HEK293T (cell line): ENCODE results near the gene BCORL1.

Experiments
- CTCF ChIA-PET: fragments of 350-600 bp; formaldehyde crosslinking; extraction: SDS; loops from one replicate; lab custom pipeline; 2021; ENCODE audit warnings: antibody characterized with exemption, inconsistent platforms; lab: Yijun Ruan, JAX
- POLR2A ChIA-PET: fragments of 350-600 bp; formaldehyde crosslinking; extraction: SDS; loops from one replicate; lab custom pipeline; 2020; ENCODE audit warnings: antibody characterized with exemption, inconsistent platforms; lab: Yijun Ruan, JAX
- DNase-seq: peaks from one replicate; pipeline ENCODE4 v3.0.0; 2012; ENCODE audit warnings: mixed read lengths; ENCODE audit errors: extremely low spot score
- ARNT ChIP-seq: fragments of 450-650 bp; IDR thresholded peaks from 2 replicates; pipeline ENCODE4 v1.6.1; 2017; ENCODE audit warnings: mild to moderate bottlenecking
- BHLHE40 ChIP-seq: fragments of 450-650 bp; IDR thresholded peaks from 2 replicates; pipeline ENCODE4 v1.6.1; 2016; ENCODE audit warnings: mild to moderate bottlenecking, moderate library complexity, borderline replicate concordance
- CTBP1 ChIP-seq: fragments of 450-650 bp; IDR thresholded peaks from 2 replicates; pipeline ENCODE4 v1.6.1; 2016; ENCODE audit warnings: borderline replicate concordance
- ELF4 ChIP-seq: fragments of 450-650 bp; IDR thresholded peaks from 2 replicates; pipeline ENCODE4 v1.6.1; 2017; ENCODE audit warnings: antibody characterized with exemption
- FOXA1 ChIP-seq: fragments of 450-650 bp; IDR thresholded peaks from 2 replicates; pipeline ENCODE4 v1.6.1; 2016; ENCODE audit warnings: mild to moderate bottlenecking
- FOXK2 ChIP-seq: fragments of 450-650 bp; IDR thresholded peaks from 2 replicates; pipeline ENCODE4 v1.6.1; 2016; ENCODE audit warnings: mild to moderate bottlenecking
- FOXM1 ChIP-seq: fragments of 450-650 bp; IDR thresholded peaks from 2 replicates; pipeline ENCODE4 v1.6.1; 2017; ENCODE audit warnings: mild to moderate bottlenecking, borderline replicate concordance
- HDGF ChIP-seq: fragments of 450-650 bp; IDR thresholded peaks from 2 replicates; pipeline ENCODE4 v1.6.1; 2017; ENCODE audit warnings: antibody characterized with exemption, borderline replicate concordance
- L3MBTL2 ChIP-seq: fragments of 450-650 bp; conservative IDR thresholded peaks from 2 replicates; pipeline ENCODE4 v1.6.1; 2016; ENCODE audit warnings: mild to moderate bottlenecking
- LEF1 ChIP-seq: fragments of 450-650 bp; IDR thresholded peaks from 2 replicates; pipeline ENCODE4 v1.6.1; 2017; ENCODE audit warnings: mild to moderate bottlenecking, borderline replicate concordance
- NFRKB ChIP-seq: fragments of 450-650 bp; IDR thresholded peaks from 2 replicates; pipeline ENCODE4 v1.6.1; 2016; ENCODE audit warnings: mild to moderate bottlenecking, moderate library complexity
- SP1 ChIP-seq: fragments of 450-650 bp; IDR thresholded peaks from 2 replicates; pipeline ENCODE4 v1.6.1; 2017
- SUZ12 ChIP-seq: fragments of 450-650 bp; IDR thresholded peaks from 2 replicates; pipeline ENCODE4 v1.6.1; 2016; ENCODE audit warnings: mild to moderate bottlenecking
- TARDBP ChIP-seq: fragments of 450-650 bp; IDR thresholded peaks from 2 replicates; pipeline ENCODE4 v1.6.1; 2016
- ZNF384 ChIP-seq: fragments of 450-650 bp; IDR thresholded peaks from 2 replicates; pipeline ENCODE4 v1.6.1; 2016
- TF ChIP-seq, protein P1 (sequence below): fragments of 450-650 bp; IDR thresholded peaks from 2 replicates; pipeline ENCODE4 v1.6.1; 2016

The BCORL1 gene

GRCh38 chrX:129956765-129957164, 25.7 kb upstream of the BCORL1 start:
- DNase-seq: no peak
- ChIA-PET POLR2A (interaction anchor here (0.6 to 1.5 kb wide), 6 partner anchors 14 to 71 kb away, joined by 3 to 4 read pairs (median 3); partner anchors contain the start of gene UTP14A), CTCF (interaction anchor here (0.9 kb wide), 1 partner anchor 104 kb away, joined by 3 read pairs; no protein-coding TSS in a partner anchor)
- no peak for TF ChIP-seq FOXM1
- TF ChIP-seq CTBP1: no peak
- TF ChIP-seq LEF1: no peak
- TF ChIP-seq FOXA1: no peak
- TF ChIP-seq SUZ12: no peak
- no peak for TF ChIP-seq SP1

- DNase-seq: peak; percentile 85
- TF ChIP-seq SUZ12 (no peak), L3MBTL2 (peak; percentile 78), FOXK2 (no peak), FOXA1 (no peak), SP1 (no peak)
- ChIA-PET CTCF (no interaction called here), POLR2A (interaction anchor here (0.6 to 1.5 kb wide), 7 partner anchors 13 to 70 kb away, joined by 3 to 4 read pairs (median 3); partner anchors contain the start of gene UTP14A)
Observed at GRCh38 chrX:129957241-129958082, 25.0 kb upstream of the BCORL1 start.

DNA sequence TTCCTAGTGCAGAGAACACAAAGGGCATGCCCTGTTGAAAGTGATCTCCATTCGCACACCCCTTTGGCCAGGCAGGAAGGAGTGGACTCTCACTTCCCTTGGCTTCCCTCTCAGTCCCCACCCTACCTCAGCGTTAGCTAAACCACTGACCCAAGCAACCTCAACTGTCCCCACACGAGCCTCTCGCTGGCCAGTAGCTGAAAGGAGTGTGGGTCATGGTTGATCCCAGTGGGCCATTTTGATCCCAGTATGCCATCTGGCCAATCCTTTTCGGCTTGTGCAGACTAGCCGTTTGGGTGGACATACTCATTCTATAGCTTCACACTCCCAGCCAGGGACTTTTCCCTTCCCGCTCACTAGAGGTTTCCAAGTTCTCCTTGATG, 24.4 kb upstream of the BCORL1 start:
- DNase-seq: no peak
- ChIA-PET POLR2A (interaction anchor here (1.5 kb wide), 2 partner anchors 13 to 52 kb away, joined by 3 to 4 read pairs; partner anchors contain the start of gene UTP14A), CTCF (no interaction called here)
- TF ChIP-seq NFRKB (no peak), BHLHE40 (no peak), HDGF (no peak), SP1 (no peak), ARNT (no peak), FOXA1 (no peak), ELF4 (no peak), ZNF384 (no peak)

- DNase-seq: no peak
- POLR2A ChIA-PET: no interaction called here
- CTCF ChIA-PET: no interaction called here
- TF ChIP-seq CTBP1 (no peak), ARNT (no peak), SP1 (no peak), TARDBP (no peak), LEF1 (no peak), HDGF (no peak), FOXM1 (no peak), BHLHE40 (no peak), ZNF384 (no peak), NFRKB (no peak), L3MBTL2 (no peak), FOXK2 (no peak), SUZ12 (no peak), FOXA1 (no peak), ELF4 (no peak)
- TF ChIP-seq, protein P1, sequence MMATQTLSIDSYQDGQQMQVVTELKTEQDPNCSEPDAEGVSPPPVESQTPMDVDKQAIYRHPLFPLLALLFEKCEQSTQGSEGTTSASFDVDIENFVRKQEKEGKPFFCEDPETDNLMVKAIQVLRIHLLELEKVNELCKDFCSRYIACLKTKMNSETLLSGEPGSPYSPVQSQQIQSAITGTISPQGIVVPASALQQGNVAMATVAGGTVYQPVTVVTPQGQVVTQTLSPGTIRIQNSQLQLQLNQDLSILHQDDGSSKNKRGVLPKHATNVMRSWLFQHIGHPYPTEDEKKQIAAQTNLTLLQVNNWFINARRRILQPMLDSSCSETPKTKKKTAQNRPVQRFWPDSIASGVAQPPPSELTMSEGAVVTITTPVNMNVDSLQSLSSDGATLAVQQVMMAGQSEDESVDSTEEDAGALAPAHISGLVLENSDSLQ: no peak
Observed at GRCh38 chrX:129958814-129959492, 23.5 kb upstream of the BCORL1 start.

GRCh38 chrX:129959493-129959832, 23.0 kb upstream of the BCORL1 start:
- no peak for TF ChIP-seq ARNT
- TF ChIP-seq NFRKB: no peak
- TF ChIP-seq BHLHE40: no peak
- no peak for TF ChIP-seq ELF4
- no peak for TF ChIP-seq ZNF384
- TF ChIP-seq FOXM1: no peak
- no peak for TF ChIP-seq HDGF
- TF ChIP-seq SP1: no peak
- TF ChIP-seq, protein P1: no peak
- no peak for TF ChIP-seq CTBP1
- no peak for TF ChIP-seq SUZ12
- no peak for TF ChIP-seq FOXA1
- TF ChIP-seq TARDBP: no peak
- no peak for TF ChIP-seq FOXK2
- no peak for TF ChIP-seq LEF1
- no peak for TF ChIP-seq L3MBTL2
- CTCF ChIA-PET: no interaction called here
- DNase-seq: no peak
- POLR2A ChIA-PET: no interaction called here

- CTCF ChIA-PET: interaction anchor here (0.8 kb wide), 1 partner anchor 35 kb away, joined by 3 read pairs; no protein-coding TSS in a partner anchor
- peak; percentile 76 for DNase-seq
- TF ChIP-seq, protein P1: peak; percentile 32; the same call in 1 of the 2 replicates
- TF ChIP-seq L3MBTL2: no peak
- POLR2A ChIA-PET: interaction anchor here (0.9 to 1.2 kb wide), 4 partner anchors 11 to 67 kb away, joined by 3 to 5 read pairs (median 4); no protein-coding TSS in a partner anchor
Observed at GRCh38 chrX:129961180-129962083, 21.0 kb upstream of the BCORL1 start.
